Measurements from ENCODE around the gene PSG1.
"Not testable (repeated sequence)": the region's sequence is repeated elsewhere in the genome, so short reads cannot be mapped to it uniquely, and the experiment has no call there.

DNA sequence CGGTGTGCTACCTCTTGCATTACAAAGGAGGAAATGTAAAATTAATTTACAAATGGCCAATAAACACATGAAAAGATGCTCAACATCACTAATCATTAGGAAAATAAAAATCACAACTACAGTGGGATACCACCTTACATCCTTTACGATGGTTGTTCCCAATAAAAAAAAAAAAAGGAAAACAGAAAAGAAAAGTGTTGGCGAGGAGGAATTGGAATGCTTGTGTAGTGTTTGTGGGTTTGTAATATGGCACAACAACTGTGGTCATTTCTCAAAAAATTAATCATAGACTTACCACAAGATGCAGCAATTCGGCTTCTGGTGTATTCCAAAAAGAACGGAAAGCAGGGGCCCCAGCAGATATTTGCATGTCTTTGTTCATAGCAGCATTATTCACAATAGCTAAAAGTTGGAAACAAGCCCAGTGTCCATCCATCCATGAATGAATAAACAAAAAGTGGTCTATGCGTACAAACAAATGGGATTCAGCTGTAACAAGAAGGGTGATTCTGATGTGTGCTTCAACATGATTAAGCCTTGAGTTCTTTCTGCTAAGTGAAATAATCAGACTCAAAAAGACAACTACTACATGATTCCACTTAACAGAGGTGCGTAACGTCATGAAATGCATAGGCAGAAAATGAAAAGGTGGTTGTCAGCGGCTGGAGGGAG is 58.1 kb downstream of the PSG1 start:
- TF ChIP-seq, protein P1, sequence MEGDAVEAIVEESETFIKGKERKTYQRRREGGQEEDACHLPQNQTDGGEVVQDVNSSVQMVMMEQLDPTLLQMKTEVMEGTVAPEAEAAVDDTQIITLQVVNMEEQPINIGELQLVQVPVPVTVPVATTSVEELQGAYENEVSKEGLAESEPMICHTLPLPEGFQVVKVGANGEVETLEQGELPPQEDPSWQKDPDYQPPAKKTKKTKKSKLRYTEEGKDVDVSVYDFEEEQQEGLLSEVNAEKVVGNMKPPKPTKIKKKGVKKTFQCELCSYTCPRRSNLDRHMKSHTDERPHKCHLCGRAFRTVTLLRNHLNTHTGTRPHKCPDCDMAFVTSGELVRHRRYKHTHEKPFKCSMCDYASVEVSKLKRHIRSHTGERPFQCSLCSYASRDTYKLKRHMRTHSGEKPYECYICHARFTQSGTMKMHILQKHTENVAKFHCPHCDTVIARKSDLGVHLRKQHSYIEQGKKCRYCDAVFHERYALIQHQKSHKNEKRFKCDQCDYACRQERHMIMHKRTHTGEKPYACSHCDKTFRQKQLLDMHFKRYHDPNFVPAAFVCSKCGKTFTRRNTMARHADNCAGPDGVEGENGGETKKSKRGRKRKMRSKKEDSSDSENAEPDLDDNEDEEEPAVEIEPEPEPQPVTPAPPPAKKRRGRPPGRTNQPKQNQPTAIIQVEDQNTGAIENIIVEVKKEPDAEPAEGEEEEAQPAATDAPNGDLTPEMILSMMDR (IDR thresholded peaks at IDR 0.05): not testable (repeated sequence)
- TF ChIP-seq POLR2A (IDR thresholded peaks at IDR 0.05): not testable (repeated sequence)

Measured in body of pancreas (tissue), 4 donors.